ENCODE data around the gene MBD2. TPM values are rescaled to one million over a fixed set of nuclear protein-coding genes. Genes with fewer than 3 reads are reported as not detected.

Gene MBD2
- total and polyA plus RNA-seq, 2 of the 8 experiments (the other 6 are each of a cell fraction or from before 2014, with no cell fraction given), result 36.2 to 52.7 TPM

- H2AFZ ChIP-seq (ENCODE audit: low read length), result no peak overlapping the region
- POLR2A ChIA-PET (ENCODE audit: partially characterized antibody), result no interaction called here
- H3K18ac ChIP-seq (ENCODE audit: extremely low read depth, low read length), result no peak overlapping the region
Measured at GRCh38 chr18:54116541-54117257, 107.8 kb downstream of the MBD2 start.

More at GRCh38 chr18:54116541-54117257, 107.8 kb downstream of the MBD2 start:
- Histone ChIP-seq H3K27me3 (replicated peaks in 1 of 4; ENCODE audit: control insufficient read depth in 3 of 4, extremely low read depth in 1 of 4, insufficient read depth in 3 of 4, low read length in 3 of 4) (no peaks in the 10 kb centered on the region), H3K14ac (ENCODE audit: insufficient read length) (no peak overlapping the region), H2BK5ac (ENCODE audit: low read depth, low read length) (no peak overlapping the region), H3K79me2 (ENCODE audit: control insufficient read depth in 1 of 2, insufficient read depth in 2 of 2, low read length in 2 of 2) (no peaks in the 10 kb centered on the region), H2BK12ac (ENCODE audit: low read depth, low read length) (no peak overlapping the region), H3K79me1 (ENCODE audit: low read depth, low read length) (no peaks in the 10 kb centered on the region), H4K5ac (ENCODE audit: insufficient read length, low read depth, low read length) (no peak overlapping the region), H3K4me1 (replicated peaks in 1 of 4; ENCODE audit: control insufficient read depth in 3 of 4, insufficient read depth in 4 of 4, low read length in 3 of 4) (peaks cover 0 to 7% (median 5%) of the 10 kb centered on the region in 4 experiments; a peak in 3 of 7 replicates), H3K27ac (ENCODE audit: low read depth, low read length) (no peak overlapping the region), H3K36me3 (ENCODE audit: control insufficient read depth in 2 of 4, insufficient read depth in 4 of 4, low read length in 3 of 4) (no peaks in the 10 kb centered on the region), H4K8ac (ENCODE audit: extremely low read depth, insufficient read depth, low read length) (no peak overlapping the region), H3K23me2 (ENCODE audit: low read depth, low read length) (no peaks in the 10 kb centered on the region), H3K23ac (ENCODE audit: insufficient read length) (no peak overlapping the region), H3K9ac (replicated peaks in 1 of 4; ENCODE audit: extremely low read depth in 1 of 4, low read depth in 3 of 4, low read length in 3 of 4) (no peak overlapping the region), H2AK5ac (ENCODE audit: low read depth, low read length) (no peak overlapping the region), H2BK15ac (ENCODE audit: low read length) (no peak overlapping the region), H4K91ac (replicated peaks; ENCODE audit: insufficient read length, low read length) (no peak overlapping the region), H3K9me3 (ENCODE audit: insufficient read depth in 2 of 2, low read depth in 1 of 2, low read length in 1 of 2) (no peaks in the 10 kb centered on the region), H2BK20ac (ENCODE audit: low read length) (no peak overlapping the region), H2BK120ac (replicated peaks; ENCODE audit: low read depth, low read length) (no peak overlapping the region), H3K4me2 (ENCODE audit: insufficient read depth in 1 of 2, low read depth in 2 of 2, low read length in 2 of 2) (no peak overlapping the region; a peak in 1 of 4 replicates), H4K20me1 (replicated peaks in 1 of 2; ENCODE audit: control insufficient read depth in 1 of 2, insufficient read depth in 2 of 2, low read length in 2 of 2) (no peaks in the 10 kb centered on the region), H3K56ac (replicated peaks; ENCODE audit: insufficient read length, low read depth, low read length) (no peak overlapping the region), H3K4me3 (ENCODE audit: extremely low read depth in 1 of 4, insufficient read depth in 2 of 4, low read depth in 3 of 4, low read length in 4 of 4) (no peak overlapping the region), H3K4ac (replicated peaks; ENCODE audit: insufficient read length, low read depth, low read length) (no peak overlapping the region)
- DNase-seq (ENCODE audit: low read depth in 1 of 2, low spot score in 2 of 2) (no peak), FAIRE-seq (peak; percentile 39)
- TF ChIP-seq NANOG (IDR thresholded peaks at IDR 0.05; ENCODE audit: insufficient read depth, low read depth, low read length, poor library complexity, severe bottlenecking), result no peak
- TF ChIP-seq CEBPB (IDR thresholded peaks at IDR 0.05; ENCODE audit: low read depth, low read length), result 0 out of 2 replicates have a peak, but pooled peaks have one; percentile 18
- CTCF ChIA-PET (ENCODE audit: partially characterized antibody), result interaction anchor here (0.6 to 7.8 kb wide), 5 partner anchors 12 to 275 kb away, joined by 3 to 48 read pairs (median 3); no protein-coding TSS in a partner anchor
- WGBS, 2 experiments (ENCODE audit: extremely low coverage in 1 of 2, insufficient coverage in 1 of 2, insufficient read length in 1 of 2, insufficient replicate concordance in 2 of 2, low coverage in 1 of 2, low lambda C conversion rate in 2 of 2, missing lambda C conversion rate in 1 of 2), result 70% methylated on average over 3 of the region's 3 CpGs; no CpG with 5 or more reads in 1 of the 2 experiments

All from H1 (cell line).